A549 (cell line): ENCODE results near the gene EPC2.

Source experiments
- CTCF ChIP-seq: fragments of >200 bp; sonication (Bioruptor Twin); formaldehyde crosslinking; IDR thresholded peaks from 3 replicates; pipeline ENCODE4 v1.5.1; 2016
- MAX ChIP-seq: IDR thresholded peaks from 2 replicates; pipeline ENCODE4 v1.6.1; 2012
- POLR2A ChIP-seq: IDR thresholded peaks from 2 replicates; pipeline ENCODE4 v1.6.1; 2012; ENCODE audit warnings: mild to moderate bottlenecking, low read length
- RCOR1 ChIP-seq: fragments of 150-350 bp; IDR thresholded peaks from 2 replicates; pipeline ENCODE4 v1.6.1; 2014; ENCODE audit warnings: antibody characterized with exemption, low read length, low read depth
- ZFP36 ChIP-seq: fragments of 450-650 bp; IDR thresholded peaks from 2 replicates; pipeline ENCODE4 v1.6.1; 2014; ENCODE audit warnings: borderline replicate concordance; ENCODE audit not compliant: partially characterized antibody

GRCh38 chr2:148826791-148827190, 182.2 kb downstream of the EPC2 start:
- no peak for TF ChIP-seq POLR2A
- no peak for TF ChIP-seq RCOR1
- TF ChIP-seq CTCF, result no peak
- TF ChIP-seq MAX, result no peak
- TF ChIP-seq ZFP36, result no peak
